HG03159 (cell line): Measurements from ENCODE around the gene ARID5B.
A peak's percentile ranks its signal among the peaks of the same experiment; 100 is the strongest.

Experiments used
- ATAC-seq: cut with Tn5 transposase; IDR thresholded peaks from one replicate; pipeline ENCODE4 v1.9.1; 2021; ENCODE audit warnings: mild to moderate bottlenecking, moderate library complexity; ENCODE audit not compliant: unreplicated experiment

Gene ARID5B

DNA sequence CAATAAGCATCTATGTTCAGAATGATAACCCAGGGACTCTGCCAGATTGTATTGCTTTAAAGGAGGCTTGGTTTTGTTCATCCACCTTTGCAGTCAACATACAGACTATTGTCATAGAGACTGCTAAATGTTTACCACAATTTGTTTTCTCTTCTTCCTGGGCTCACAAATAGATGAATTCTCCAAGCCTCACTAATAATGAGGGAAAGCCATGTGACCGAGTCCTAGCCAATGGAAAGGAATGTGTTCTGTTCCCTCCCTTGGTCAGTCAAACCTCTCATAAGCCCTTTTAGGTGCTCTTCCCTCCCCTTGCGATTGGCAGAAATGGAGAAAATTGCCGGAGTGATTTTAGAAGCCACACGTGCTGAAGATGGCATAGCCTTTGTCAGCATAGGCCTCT, 230.2 kb downstream of the ARID5B start:
- ATAC-seq: no peak

DNA sequence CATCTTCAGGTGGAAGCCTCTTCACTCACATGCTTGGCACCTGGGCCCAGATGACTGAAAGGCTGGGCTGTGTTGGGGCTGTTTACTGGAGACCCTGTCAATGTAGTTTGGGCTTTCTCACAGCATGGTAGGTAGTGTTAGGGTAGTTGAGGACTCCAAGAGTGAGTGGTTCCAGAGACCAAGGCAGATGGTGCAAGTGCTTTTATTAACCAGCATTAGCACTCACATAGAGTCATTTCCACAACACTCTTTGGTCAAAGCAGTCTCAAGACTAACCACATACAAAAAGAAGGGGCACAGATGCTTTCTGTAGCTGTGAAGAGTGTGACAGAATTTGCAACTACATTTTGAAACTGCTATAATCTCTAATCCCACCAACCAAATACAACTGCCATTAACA, 232.1 kb downstream of the ARID5B start:
- ATAC-seq: peak; percentile 85

DNA sequence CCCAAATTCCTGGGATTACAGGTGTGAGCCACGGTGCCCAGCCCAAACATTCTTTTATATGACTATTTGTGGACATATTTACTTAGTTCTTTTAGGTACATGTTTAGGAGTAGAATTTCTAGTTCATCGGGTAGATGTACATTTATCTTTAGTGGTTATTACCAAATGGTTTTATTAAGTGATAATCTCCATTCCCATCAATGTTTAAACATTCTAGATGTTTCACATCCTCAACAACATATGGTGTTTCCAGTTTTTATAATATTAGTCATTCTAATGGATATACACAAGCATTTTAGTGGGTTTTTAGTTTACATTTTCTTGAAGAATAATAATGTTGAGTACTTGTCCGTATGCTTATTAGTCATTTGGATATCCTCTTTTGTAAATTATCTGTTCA, 235.4 kb downstream of the ARID5B start:
- ATAC-seq: no peak
